ENCODE results near the gene SMIM45.

SMIM45 gene

DNA sequence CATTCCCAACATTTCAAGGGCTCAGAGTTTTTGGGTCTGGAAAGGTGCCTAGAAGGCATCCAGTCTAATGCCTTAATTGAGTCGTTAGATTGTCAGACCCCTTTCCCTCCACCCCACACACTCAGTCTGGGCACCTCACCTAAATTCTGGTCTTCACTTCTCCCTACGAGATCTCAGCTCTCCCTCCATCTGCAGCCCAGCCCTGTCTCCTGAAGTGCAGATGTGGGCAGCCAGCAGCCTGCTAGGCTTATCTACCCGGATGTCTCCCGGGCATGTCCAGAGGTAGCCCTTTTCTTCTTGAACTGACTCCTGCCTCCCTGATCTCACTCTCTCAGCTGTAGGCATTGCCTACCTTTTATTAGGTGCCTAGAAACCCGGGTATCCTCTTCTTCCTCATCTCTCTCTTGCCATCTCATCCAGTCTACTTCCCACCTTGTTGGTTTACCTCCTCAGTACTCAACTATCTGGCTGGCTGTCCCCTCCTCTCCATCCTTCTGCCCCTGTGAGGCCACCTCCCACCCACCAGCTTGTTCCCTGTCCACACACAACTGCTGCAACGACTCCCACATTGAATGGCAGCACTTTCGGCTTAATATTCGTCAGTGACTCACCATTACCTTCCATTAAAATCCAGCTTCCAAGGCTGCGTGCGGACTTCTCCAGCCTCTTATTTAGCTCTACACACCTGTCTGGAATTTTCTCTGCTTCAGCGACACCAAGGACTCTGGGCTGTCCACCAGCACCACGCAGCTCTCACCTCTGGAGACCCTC lies 23.5 kb downstream of the SMIM45 start:
- H3K27me3 ChIP-seq (ENCODE audit: control insufficient read depth, insufficient read depth, low read length) = no peaks in the 10 kb centered on the region

GRCh38 chr22:41976070-41976901 lies 24.3 kb downstream of the SMIM45 start:
- Histone ChIP-seq H3K4me2 (ENCODE audit: low read length) (peak overlapping the region; percentile 52), H3K27ac (no peak overlapping the region), H3K9me3 (ENCODE audit: control insufficient read depth, low read length) (no peaks in the 10 kb centered on the region), H3K9ac (no peak overlapping the region), H2AFZ (peak overlapping the region; percentile 69), H3K79me2 (no peaks in the 10 kb centered on the region), H3K4me3 (ENCODE audit: low read depth, low read length) (peak overlapping the region; percentile 30), H3K36me3 (ENCODE audit: control insufficient read depth, insufficient read depth, low read length) (no peaks in the 10 kb centered on the region), H3K4me1 (no peaks in the 10 kb centered on the region), H3K27me3 (ENCODE audit: control insufficient read depth, insufficient read depth, low read length) (no peaks in the 10 kb centered on the region)
- no peak for TF ChIP-seq CTCF (IDR thresholded peaks at IDR 0.05)

More for the DNA sequence above, 23.5 kb downstream of the SMIM45 start:
- Histone ChIP-seq H3K79me2 (no peaks in the 10 kb centered on the region), H3K4me3 (ENCODE audit: low read depth, low read length) (no peak overlapping the region), H3K36me3 (ENCODE audit: control insufficient read depth, insufficient read depth, low read length) (no peaks in the 10 kb centered on the region), H3K4me2 (ENCODE audit: low read length) (no peak overlapping the region), H3K9ac (no peak overlapping the region), H3K9me3 (ENCODE audit: control insufficient read depth, low read length) (no peaks in the 10 kb centered on the region), H3K27ac (no peak overlapping the region), H2AFZ (peak overlapping the region; percentile 69), H3K4me1 (no peaks in the 10 kb centered on the region)
- no peak for TF ChIP-seq CTCF (IDR thresholded peaks at IDR 0.05)

- no peaks in the 10 kb centered on the region for H3K4me1 ChIP-seq
- H2AFZ ChIP-seq = peak overlapping the region; percentile 72
- H3K27me3 ChIP-seq (ENCODE audit: control insufficient read depth, insufficient read depth, low read length) = no peaks in the 10 kb centered on the region
- no peaks in the 10 kb centered on the region for H3K36me3 ChIP-seq (ENCODE audit: control insufficient read depth, insufficient read depth, low read length)
- H3K9ac ChIP-seq = no peak overlapping the region
- H3K79me2 ChIP-seq = no peaks in the 10 kb centered on the region
- no peaks in the 10 kb centered on the region for H3K9me3 ChIP-seq (ENCODE audit: control insufficient read depth, low read length)
- peak overlapping the region; percentile 91 for H3K4me2 ChIP-seq (ENCODE audit: low read length)
- no peak for TF ChIP-seq CTCF (IDR thresholded peaks at IDR 0.05)
- H3K4me3 ChIP-seq (ENCODE audit: low read depth, low read length) = peak overlapping the region; percentile 57
- H3K27ac ChIP-seq = no peak overlapping the region
Observed at GRCh38 chr22:41976961-41977566, 25.1 kb downstream of the SMIM45 start.

DNA sequence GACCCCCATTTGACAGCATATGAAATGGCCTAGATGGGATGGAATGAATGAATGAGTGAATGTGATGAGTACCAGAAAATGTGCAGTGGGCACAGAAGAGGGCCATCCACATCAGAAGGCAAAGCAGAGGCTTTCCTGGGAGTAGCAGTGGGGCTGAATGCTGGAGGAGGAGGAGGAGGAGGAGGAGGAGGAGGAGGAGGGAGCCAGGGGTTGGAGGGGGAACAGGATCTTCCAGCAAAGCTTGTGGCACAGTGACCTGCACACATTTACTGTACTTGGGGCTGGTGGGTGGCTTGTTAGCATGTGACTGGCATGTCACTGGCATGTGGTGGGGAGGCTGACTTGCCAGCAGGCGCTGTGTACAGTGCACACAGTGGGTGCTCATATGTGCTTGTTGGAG lies 26.8 kb downstream of the SMIM45 start:
- Histone ChIP-seq H3K27ac (no peak overlapping the region), H3K9ac (no peak overlapping the region), H3K4me2 (ENCODE audit: low read length) (no peak overlapping the region), H3K79me2 (no peaks in the 10 kb centered on the region), H3K9me3 (ENCODE audit: control insufficient read depth, low read length) (no peaks in the 10 kb centered on the region), H3K4me3 (ENCODE audit: low read depth, low read length) (no peak overlapping the region), H3K27me3 (ENCODE audit: control insufficient read depth, insufficient read depth, low read length) (no peaks in the 10 kb centered on the region), H3K36me3 (ENCODE audit: control insufficient read depth, insufficient read depth, low read length) (no peaks in the 10 kb centered on the region), H3K4me1 (peaks cover 5% of the 10 kb centered on the region), H2AFZ (no peak overlapping the region)
- no peak for TF ChIP-seq CTCF (IDR thresholded peaks at IDR 0.05)

Data from parathyroid adenoma (tissue), 2 donors.